PC-9 (cell line): ENCODE measurements around the gene GAB2.

Experiments
- EZH2 ChIP-seq: fragments of 200-600 bp; sonication (generic); IDR thresholded peaks from 2 replicates; pipeline ENCODE4 v1.8.0; 2017; ENCODE audit warnings: antibody characterized with exemption, low read depth
- TF ChIP-seq, protein P1 (sequence below): fragments of 200-600 bp; sonication (generic); conservative IDR thresholded peaks from 2 replicates; pipeline ENCODE4 v1.6.1; 2017; ENCODE audit warnings: mixed run types, antibody characterized with exemption, mild to moderate bottlenecking, moderate library complexity

DNA sequence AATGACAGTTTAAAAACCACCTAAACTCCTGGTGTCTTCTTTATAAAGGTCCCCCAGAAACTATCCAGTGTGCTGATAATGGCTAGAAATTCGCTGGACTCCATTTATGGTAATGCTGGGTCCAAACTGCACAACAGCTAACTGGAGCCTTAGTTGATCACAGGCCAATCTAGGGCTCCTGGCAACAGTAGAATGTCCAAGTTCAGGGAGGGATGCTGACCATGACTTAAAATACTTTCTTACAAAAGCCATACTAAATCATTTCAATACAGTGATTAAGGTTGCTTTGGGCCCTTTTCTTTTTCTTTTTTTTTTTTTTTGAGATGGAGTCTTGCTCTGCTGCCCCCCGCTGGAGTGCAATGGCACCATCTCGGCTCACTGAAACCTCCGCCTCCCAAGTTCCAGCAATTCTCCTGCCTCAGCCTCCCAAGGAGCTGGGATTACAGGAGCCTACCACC, 14.5 kb upstream of the GAB2 start:
- TF ChIP-seq, protein P1, sequence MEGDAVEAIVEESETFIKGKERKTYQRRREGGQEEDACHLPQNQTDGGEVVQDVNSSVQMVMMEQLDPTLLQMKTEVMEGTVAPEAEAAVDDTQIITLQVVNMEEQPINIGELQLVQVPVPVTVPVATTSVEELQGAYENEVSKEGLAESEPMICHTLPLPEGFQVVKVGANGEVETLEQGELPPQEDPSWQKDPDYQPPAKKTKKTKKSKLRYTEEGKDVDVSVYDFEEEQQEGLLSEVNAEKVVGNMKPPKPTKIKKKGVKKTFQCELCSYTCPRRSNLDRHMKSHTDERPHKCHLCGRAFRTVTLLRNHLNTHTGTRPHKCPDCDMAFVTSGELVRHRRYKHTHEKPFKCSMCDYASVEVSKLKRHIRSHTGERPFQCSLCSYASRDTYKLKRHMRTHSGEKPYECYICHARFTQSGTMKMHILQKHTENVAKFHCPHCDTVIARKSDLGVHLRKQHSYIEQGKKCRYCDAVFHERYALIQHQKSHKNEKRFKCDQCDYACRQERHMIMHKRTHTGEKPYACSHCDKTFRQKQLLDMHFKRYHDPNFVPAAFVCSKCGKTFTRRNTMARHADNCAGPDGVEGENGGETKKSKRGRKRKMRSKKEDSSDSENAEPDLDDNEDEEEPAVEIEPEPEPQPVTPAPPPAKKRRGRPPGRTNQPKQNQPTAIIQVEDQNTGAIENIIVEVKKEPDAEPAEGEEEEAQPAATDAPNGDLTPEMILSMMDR: peak; percentile 75
- TF ChIP-seq EZH2: no peak
